HepG2 (cell line): ENCODE results near the gene SCAND1.

ENCODE experiments used
- ARNT ChIP-seq: fragments of 450-650 bp; IDR thresholded peaks from 2 replicates; pipeline ENCODE4 v1.6.1; 2017
- CTCF ChIP-seq: sonication (generic); formaldehyde crosslinking; IDR thresholded peaks from 2 replicates; pipeline ENCODE4 v1.5.0; 2020; ENCODE audit warnings: mild to moderate bottlenecking, missing genetic modification reagents, moderate library complexity
- ERF ChIP-seq: IDR thresholded peaks from 2 replicates; pipeline ENCODE4 v1.6.1; 2018; ENCODE audit warnings: missing biosample characterization, missing genetic modification reagents
- MAX ChIP-seq: IDR thresholded peaks from 2 replicates; pipeline ENCODE4 v1.6.1; 2012; ENCODE audit warnings: inconsistent platforms
- POLR2A ChIP-seq, 2 experiments: IDR thresholded peaks; 2 replicates each; pipeline ENCODE4 v1.6.1; 2011; ENCODE audit warnings: low read depth in 2 of 2, low read length in 2 of 2, mild to moderate bottlenecking in 1 of 2, moderate library complexity in 1 of 2; ENCODE audit not compliant: insufficient read depth in 1 of 2
- TFDP2 ChIP-seq: sonication (generic); formaldehyde crosslinking; IDR thresholded peaks from 2 replicates; pipeline ENCODE4 v1.4.0; 2020; ENCODE audit warnings: missing genetic modification reagents
- ZBTB7A ChIP-seq: sonication (generic); formaldehyde crosslinking; IDR thresholded peaks from 2 replicates; pipeline ENCODE4 v1.8.0; 2022; ENCODE audit warnings: mild to moderate bottlenecking, missing genetic modification reagents

GRCh38 chr20:35981969-35982368, 27.7 kb upstream of the SCAND1 start:
- no peak for TF ChIP-seq TFDP2 (CRISPR knock-in tag)
- TF ChIP-seq ZBTB7A (CRISPR knock-in tag) = no peak
- no peak for TF ChIP-seq ERF (CRISPR knock-in tag)
- TF ChIP-seq CTCF (CRISPR knock-in tag) = 0 out of 2 replicates have a peak, but pooled peaks have one; percentile 4
- TF ChIP-seq MAX = no peak
- TF ChIP-seq ARNT = no peak
- no peak for TF ChIP-seq POLR2A (IDR thresholded peaks at IDR 0.05; ENCODE audit: insufficient read depth in 1 of 2, low read depth in 2 of 2, low read length in 2 of 2)
